Mesendoderm (in vitro differentiated cells): Measurements from ENCODE around the gene CIROP.

Experiments used
- DNase-seq: peaks from one replicate; pipeline ENCODE4 v3.0.0; 2013
- H2AK5ac ChIP-seq: 2 replicates; pipeline ENCODE4 v1.6.1; 2013; ENCODE audit warnings: low read length, inconsistent platforms
- H2BK120ac ChIP-seq: 2 replicates; pipeline ENCODE4 v1.6.1; 2013; ENCODE audit warnings: low read depth, mild to moderate bottlenecking, low read length, moderate library complexity, mixed read lengths
- H2BK15ac ChIP-seq: replicated peaks from 2 replicates; pipeline ENCODE4 v1.6.1; 2013; ENCODE audit warnings: low read depth, mild to moderate bottlenecking, moderate library complexity
- H2BK5ac ChIP-seq: 2 replicates; pipeline ENCODE4 v1.6.1; 2013; ENCODE audit warnings: low read length, inconsistent platforms
- H3K18ac ChIP-seq: 2 replicates; pipeline ENCODE4 v1.6.1; 2013; ENCODE audit warnings: mild to moderate bottlenecking, low read length, mixed read lengths
- H3K23ac ChIP-seq: one replicate; pipeline ENCODE4 v1.6.1; 2013; ENCODE audit warnings: low read length
- H3K27ac ChIP-seq: 2 replicates; pipeline ENCODE4 v1.5.1; 2013; ENCODE audit warnings: low read depth, mild to moderate bottlenecking, inconsistent platforms, low read length, moderate library complexity
- H3K27me3 ChIP-seq: 2 replicates; pipeline ENCODE4 v1.6.1; 2013; ENCODE audit warnings: low read length, control low read depth, mild to moderate bottlenecking, inconsistent platforms; ENCODE audit not compliant: insufficient read depth, poor library complexity
- H3K36me3 ChIP-seq: 2 replicates; pipeline ENCODE4 v1.6.1; 2013; ENCODE audit warnings: low read length, inconsistent platforms; ENCODE audit not compliant: control insufficient read depth, insufficient read depth
- H3K4ac ChIP-seq: one replicate; pipeline ENCODE4 v1.6.1; 2013; ENCODE audit warnings: low read depth, mild to moderate bottlenecking, low read length, moderate library complexity
- H3K4me1 ChIP-seq: 2 replicates; pipeline ENCODE4 v1.6.1; 2013; ENCODE audit warnings: low read depth, low read length, inconsistent platforms; ENCODE audit not compliant: control insufficient read depth
- H3K4me2 ChIP-seq: 2 replicates; pipeline ENCODE4 v1.6.1; 2013; ENCODE audit warnings: low read length
- H3K4me3 ChIP-seq: 2 replicates; pipeline ENCODE4 v1.5.1; 2013; ENCODE audit warnings: mild to moderate bottlenecking, low read length
- H3K56ac ChIP-seq: one replicate; pipeline ENCODE4 v1.6.1; 2013; ENCODE audit warnings: low read length
- H3K79me1 ChIP-seq: 2 replicates; pipeline ENCODE4 v1.6.1; 2013; ENCODE audit warnings: low read length, inconsistent platforms
- H3K79me2 ChIP-seq: 2 replicates; pipeline ENCODE4 v1.6.1; 2013; ENCODE audit warnings: mild to moderate bottlenecking, low read length; ENCODE audit not compliant: control insufficient read depth, insufficient read depth
- H3K9ac ChIP-seq: 2 replicates; pipeline ENCODE4 v1.6.1; 2013; ENCODE audit warnings: low read length, inconsistent platforms
- H4K5ac ChIP-seq: one replicate; pipeline ENCODE4 v1.6.1; 2013; ENCODE audit warnings: low read length
- H4K8ac ChIP-seq: one replicate; pipeline ENCODE4 v1.6.1; 2013; ENCODE audit warnings: low read depth, mild to moderate bottlenecking, control low read depth, low read length, moderate library complexity
- WGBS: extraction: QIAGEN DNeasy Blood & Tissue Kit; methylation state at CpG from one replicate; pipeline ENCODE4 v1.1.7; 2013; ENCODE audit warnings: low lambda C conversion rate, missing lambda C conversion rate; ENCODE audit not compliant: insufficient coverage; ENCODE audit errors: extremely low coverage; 5-methylcytosine and 5-hydroxymethylcytosine counted together

CIROP gene

DNA sequence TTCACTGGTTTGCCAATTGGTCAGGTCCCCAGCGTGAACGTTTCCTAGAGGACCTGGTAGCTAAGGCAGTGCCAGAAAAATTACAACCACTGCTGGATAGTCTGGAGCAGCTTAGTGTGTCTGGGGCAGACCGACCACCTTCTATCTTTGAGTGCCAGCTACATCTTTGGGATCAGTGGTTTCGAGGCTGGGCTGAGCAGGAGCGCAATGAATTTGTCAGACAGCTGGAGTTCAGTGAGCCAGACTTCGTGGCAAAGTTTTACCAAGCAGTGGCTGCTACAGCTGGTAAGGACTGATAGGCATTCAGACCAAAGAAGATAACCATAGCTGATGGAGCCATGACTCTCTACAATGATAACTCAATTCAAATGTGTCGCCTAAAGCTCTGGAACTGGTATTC lies 7.0 kb downstream of the CIROP start:
- H3K4me1 ChIP-seq: peaks cover 9% of the 10 kb centered on the region
- peaks cover 1% of the 10 kb centered on the region for H3K36me3 ChIP-seq
- H3K23ac ChIP-seq: no peak overlapping the region
- H4K8ac ChIP-seq: no peak overlapping the region
- H3K79me1 ChIP-seq: peaks cover 14% of the 10 kb centered on the region
- H3K56ac ChIP-seq: peak overlapping the region; percentile 36
- no peaks in the 10 kb centered on the region for H3K27me3 ChIP-seq
- H3K79me2 ChIP-seq: peaks cover 37% of the 10 kb centered on the region
- no peak overlapping the region for H2AK5ac ChIP-seq
- no peak overlapping the region for H2BK15ac ChIP-seq
- no peak overlapping the region for H3K4me2 ChIP-seq
- no peak overlapping the region for H4K5ac ChIP-seq
- no peak overlapping the region for H3K18ac ChIP-seq
- DNase-seq: no peak
- no peak overlapping the region for H3K4ac ChIP-seq
- no peak overlapping the region for H3K27ac ChIP-seq
- no peak overlapping the region for H3K4me3 ChIP-seq
- H3K9ac ChIP-seq: peak overlapping the region; percentile 10
- H2BK5ac ChIP-seq: no peak overlapping the region
- no peak overlapping the region for H2BK120ac ChIP-seq
- WGBS: no CpG with 5 or more reads among the region's 7 CpGs

DNA sequence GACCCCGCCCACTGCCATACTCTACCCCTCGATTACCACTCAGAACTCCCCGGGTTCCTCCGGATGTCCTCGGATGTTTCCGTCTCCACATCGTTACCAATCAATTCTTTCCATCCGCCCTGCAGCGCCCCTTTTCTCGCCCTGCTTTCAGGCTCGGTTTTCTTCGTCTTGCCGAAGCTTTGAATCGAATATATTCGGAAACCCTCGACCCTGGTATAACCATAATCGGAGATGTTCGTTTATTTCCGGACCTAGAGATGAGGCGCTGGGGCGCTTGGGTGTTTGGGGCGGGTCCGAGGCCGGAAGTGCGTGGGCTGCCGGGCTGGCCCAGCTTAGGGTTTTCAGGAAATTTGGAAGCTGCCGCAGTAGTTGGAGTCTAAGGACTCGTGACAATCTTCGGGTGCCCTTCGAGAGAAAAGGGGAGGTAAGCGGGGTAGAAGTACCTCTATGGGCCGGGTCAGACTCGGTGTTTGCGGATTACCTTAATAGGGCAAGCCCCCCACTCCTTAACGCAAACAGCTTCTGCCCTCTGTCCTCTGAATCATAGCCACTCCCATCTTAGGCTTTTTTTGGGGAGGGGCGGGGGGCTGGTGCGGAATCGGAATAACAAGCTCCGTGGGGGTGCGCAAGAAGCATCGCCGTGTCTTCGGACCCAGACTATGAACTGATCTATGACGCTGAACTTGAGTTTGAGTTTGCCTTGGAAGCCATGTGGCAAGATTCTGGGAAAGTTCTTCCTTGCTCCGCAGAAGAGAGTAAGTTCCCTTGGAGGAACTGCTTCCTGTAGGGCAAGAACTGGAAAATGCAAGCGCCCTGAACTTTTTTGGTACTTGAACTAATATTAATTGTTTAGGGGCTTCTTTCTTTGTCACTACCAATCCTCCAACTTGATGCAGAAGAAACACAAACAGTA lies 9.3 kb downstream of the CIROP start, which contains the start of gene C14orf119:
TSS of gene C14orf119 (plus strand) at position 310 of the 913 bp plus-strand sequence. CDS start 2,154 bp downstream, outside the sequence.
- H3K4me3 ChIP-seq: peak within 1 kb of the TSS; percentile 99
- H3K36me3 ChIP-seq: peaks cover 1% of the 10 kb centered on the region
- H3K79me1 ChIP-seq: peaks cover 14% of the 10 kb centered on the region
- H3K56ac ChIP-seq: peak within 1 kb of the TSS; percentile 100
- peak within 1 kb of the TSS; percentile 82 for H4K8ac ChIP-seq
- H3K18ac ChIP-seq: peak within 1 kb of the TSS; percentile 97
- no peak within 1 kb of the TSS for H3K23ac ChIP-seq
- peaks cover 49% of the 10 kb centered on the region for H3K79me2 ChIP-seq
- H3K4me2 ChIP-seq: peak within 1 kb of the TSS; percentile 75
- H2AK5ac ChIP-seq: no peak within 1 kb of the TSS
- peaks cover 9% of the 10 kb centered on the region for H3K4me1 ChIP-seq
- DNase-seq: peak; percentile 100
- peak within 1 kb of the TSS; percentile 56 for H4K5ac ChIP-seq
- H2BK120ac ChIP-seq: no peak within 1 kb of the TSS
- H3K9ac ChIP-seq: peak within 1 kb of the TSS; percentile 99
- H3K4ac ChIP-seq: peak within 1 kb of the TSS; percentile 97
- peak within 1 kb of the TSS; percentile 95 for H2BK5ac ChIP-seq
- no peaks in the 10 kb centered on the region for H3K27me3 ChIP-seq
- H2BK15ac ChIP-seq: no peak within 1 kb of the TSS
- H3K27ac ChIP-seq: peak within 1 kb of the TSS; percentile 94
- no CpG with 5 or more reads among the region's 46 CpGs for WGBS

DNA sequence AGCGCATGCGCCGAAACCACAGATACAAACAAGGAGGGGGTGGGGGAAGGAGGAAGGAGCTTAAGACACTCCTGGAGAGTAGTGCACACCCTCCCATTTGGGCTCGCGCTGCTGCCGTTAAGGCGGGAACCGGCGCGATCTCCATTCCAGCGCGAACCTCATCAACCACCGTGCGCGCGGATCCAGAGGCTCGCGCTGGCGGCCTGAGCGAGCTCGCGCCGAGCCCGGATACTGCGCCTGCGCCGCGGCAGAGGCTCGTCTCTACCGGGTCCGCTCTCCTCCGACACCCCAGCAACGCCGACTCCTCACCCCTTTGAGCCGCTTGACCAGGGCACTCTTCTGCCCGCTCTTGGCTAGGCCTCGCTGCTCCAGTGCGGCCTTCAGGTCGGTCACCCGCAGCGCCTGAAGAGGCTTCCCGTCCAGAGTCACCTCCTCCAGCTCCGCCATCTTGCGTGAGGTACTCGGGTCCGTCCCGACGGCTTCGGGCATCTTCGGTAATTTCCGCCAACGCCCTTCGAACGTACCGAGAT lies 10.1 kb downstream of the CIROP start, which contains the start of gene ACIN1:
TSS of gene ACIN1 (minus strand) at position 471 of the 530 bp plus-strand sequence. CDS start at position 447, 24 bp downstream.
- Histone ChIP-seq H3K27ac (peak within 1 kb of the TSS; percentile 94), H3K27me3 (no peaks in the 10 kb centered on the region), H3K4me1 (peaks cover 9% of the 10 kb centered on the region), H3K36me3 (peaks cover 7% of the 10 kb centered on the region), H3K79me1 (peaks cover 17% of the 10 kb centered on the region), H3K4me3 (peak within 1 kb of the TSS; percentile 99), H3K9ac (peak within 1 kb of the TSS; percentile 99), H2BK5ac (peak within 1 kb of the TSS; percentile 95), H4K8ac (peak within 1 kb of the TSS; percentile 82), H3K23ac (no peak within 1 kb of the TSS), H3K18ac (peak within 1 kb of the TSS; percentile 97), H3K79me2 (peaks cover 52% of the 10 kb centered on the region), H2BK120ac (no peak within 1 kb of the TSS), H2BK15ac (no peak within 1 kb of the TSS), H2AK5ac (no peak within 1 kb of the TSS), H3K4me2 (peak within 1 kb of the TSS; percentile 75), H3K4ac (peak within 1 kb of the TSS; percentile 97), H3K56ac (peak within 1 kb of the TSS; percentile 100), H4K5ac (peak within 1 kb of the TSS; percentile 56)
- no CpG with 5 or more reads among the region's 55 CpGs for WGBS
- peak; percentile 97 for DNase-seq

DNA sequence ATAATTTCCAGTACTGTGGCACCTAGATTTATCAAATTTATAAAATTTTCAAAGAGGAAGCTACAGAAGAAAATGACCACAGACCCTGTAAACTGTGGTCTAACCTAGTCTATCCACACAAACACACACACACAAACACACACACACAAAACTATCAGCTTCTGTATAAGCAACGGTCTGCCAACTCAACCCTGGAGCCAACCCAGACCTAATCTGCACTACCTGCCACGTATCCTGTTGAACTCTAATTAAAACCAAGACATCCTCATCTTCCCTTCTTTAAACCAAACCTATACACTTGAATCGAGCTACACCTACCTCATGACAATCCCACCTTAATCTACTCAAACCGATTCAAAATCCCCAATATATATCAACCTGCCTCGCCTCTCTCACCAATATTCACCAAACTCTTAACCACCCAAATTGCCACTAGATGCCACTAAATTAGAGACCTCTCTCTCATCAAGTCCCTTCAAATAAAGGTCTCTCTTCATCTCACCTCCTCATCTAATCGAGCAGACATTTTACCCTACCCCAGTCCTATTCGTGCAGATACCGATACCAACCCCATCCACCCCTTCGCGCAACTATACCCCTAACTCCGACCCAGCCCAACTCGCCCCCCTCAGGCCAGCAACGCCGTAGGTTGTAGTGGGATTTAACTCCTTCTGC lies 10.7 kb downstream of the CIROP start:
- H3K4me3 ChIP-seq: peak overlapping the region; percentile 94
- H3K27ac ChIP-seq: peak overlapping the region; percentile 94
- H2BK5ac ChIP-seq: no peak overlapping the region
- peaks cover 11% of the 10 kb centered on the region for H3K36me3 ChIP-seq
- H4K8ac ChIP-seq: no peak overlapping the region
- peak; percentile 19 for DNase-seq
- H3K4me1 ChIP-seq: peaks cover 9% of the 10 kb centered on the region
- no peak overlapping the region for H3K23ac ChIP-seq
- H4K5ac ChIP-seq: no peak overlapping the region
- H2BK15ac ChIP-seq: no peak overlapping the region
- peaks cover 53% of the 10 kb centered on the region for H3K79me2 ChIP-seq
- H3K9ac ChIP-seq: peak overlapping the region; percentile 99
- H3K27me3 ChIP-seq: no peaks in the 10 kb centered on the region
- H3K56ac ChIP-seq: peak overlapping the region; percentile 100
- H2AK5ac ChIP-seq: no peak overlapping the region
- no peak overlapping the region for H2BK120ac ChIP-seq
- peaks cover 16% of the 10 kb centered on the region for H3K79me1 ChIP-seq
- H3K4ac ChIP-seq: no peak overlapping the region
- 100% methylated on average over 3 of the region's 14 CpGs for WGBS
- H3K4me2 ChIP-seq: peak overlapping the region; percentile 75
- no peak overlapping the region for H3K18ac ChIP-seq

DNA sequence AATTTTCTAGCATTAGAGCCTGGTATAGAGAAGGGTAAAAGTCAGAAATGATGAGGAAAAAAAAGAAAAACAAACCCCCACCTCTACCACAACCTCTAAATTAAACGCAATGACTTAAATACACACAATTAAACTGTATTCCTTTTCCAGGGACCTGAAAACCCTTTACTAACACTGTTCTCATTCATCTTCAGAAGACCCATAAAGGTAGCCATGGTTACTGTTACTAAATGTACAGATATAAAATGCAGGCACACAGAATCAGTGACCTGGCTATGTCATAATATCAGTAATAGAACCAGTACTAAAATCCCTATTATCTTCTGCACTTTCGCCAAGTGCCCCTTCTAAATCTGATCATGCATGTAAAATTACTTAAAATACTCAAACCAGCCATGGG lies 11.3 kb downstream of the CIROP start:
- H3K4me3 ChIP-seq: peak overlapping the region; percentile 94
- no peak overlapping the region for H3K18ac ChIP-seq
- no peak overlapping the region for H2AK5ac ChIP-seq
- H3K4ac ChIP-seq: no peak overlapping the region
- peaks cover 53% of the 10 kb centered on the region for H3K79me2 ChIP-seq
- peaks cover 11% of the 10 kb centered on the region for H3K36me3 ChIP-seq
- peak overlapping the region; percentile 75 for H3K4me2 ChIP-seq
- no CpG with 5 or more reads among the region's 2 CpGs for WGBS
- H3K27ac ChIP-seq: no peak overlapping the region
- H3K79me1 ChIP-seq: peaks cover 16% of the 10 kb centered on the region
- peak overlapping the region; percentile 100 for H3K56ac ChIP-seq
- H2BK15ac ChIP-seq: no peak overlapping the region
- H3K23ac ChIP-seq: no peak overlapping the region
- H3K27me3 ChIP-seq: no peaks in the 10 kb centered on the region
- H2BK120ac ChIP-seq: no peak overlapping the region
- H3K4me1 ChIP-seq: peaks cover 9% of the 10 kb centered on the region
- no peak overlapping the region for H4K5ac ChIP-seq
- no peak overlapping the region for H2BK5ac ChIP-seq
- DNase-seq: no peak
- no peak overlapping the region for H4K8ac ChIP-seq
- peak overlapping the region; percentile 99 for H3K9ac ChIP-seq
